Measurements from ENCODE around the gene PKP4.

PKP4 gene

GRCh38 chr2:158712791-158713522 is 256.2 kb downstream of the PKP4 start:
- TF ChIP-seq CTCF (conservative IDR thresholded peaks at IDR 0.05; ENCODE audit: low read depth, low read length), result no peak
- Histone ChIP-seq H3K4me2 (no peak overlapping the region), H3K27ac (no peak overlapping the region), H3K4me3 (IDR thresholded peaks at IDR 0.05; ENCODE audit: insufficient read depth, low read depth, low read length) (no peak overlapping the region), H3K27me3 (ENCODE audit: insufficient read depth, low read depth) (no peaks in the 10 kb centered on the region), H3K36me3 (ENCODE audit: insufficient read depth) (no peaks in the 10 kb centered on the region), H3K9ac (no peak overlapping the region), H3K4me1 (ENCODE audit: low read depth, poor library complexity, severe bottlenecking) (no peaks in the 10 kb centered on the region), H3K79me2 (ENCODE audit: insufficient read depth, low read depth) (no peaks in the 10 kb centered on the region), H4K20me1 (ENCODE audit: insufficient read depth) (no peaks in the 10 kb centered on the region), H2AFZ (ENCODE audit: low read depth) (no peak overlapping the region)

DNA sequence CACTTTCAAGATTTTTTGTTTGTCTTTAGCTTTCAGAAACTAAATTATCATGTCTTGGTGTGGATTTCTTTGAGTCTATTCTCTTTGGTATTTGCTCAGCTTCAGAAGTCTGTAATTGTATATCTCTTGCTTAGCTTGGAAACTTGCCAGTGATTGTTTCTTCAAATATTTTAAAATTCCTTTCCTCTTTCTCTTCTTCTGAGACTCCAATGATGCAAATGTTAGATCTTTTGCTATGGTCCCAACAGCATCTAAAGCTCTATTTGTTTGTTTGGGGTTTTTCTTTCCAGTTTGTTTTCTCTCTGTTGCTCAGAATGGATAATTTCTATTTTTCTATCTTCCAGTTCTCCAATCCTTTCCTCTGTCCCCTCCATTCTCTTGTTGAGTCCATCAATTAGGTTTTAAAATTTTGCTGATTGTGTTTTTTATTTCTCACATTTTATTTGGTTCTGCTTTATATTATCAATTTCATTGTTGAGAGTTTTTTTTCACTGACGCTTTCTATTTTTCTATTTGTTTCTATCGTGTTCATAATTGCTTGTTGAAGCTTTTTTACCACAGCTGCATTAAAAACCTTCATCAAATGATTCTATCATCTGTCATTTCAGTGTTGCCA is 256.9 kb downstream of the PKP4 start:
- no peaks in the 10 kb centered on the region for H3K4me1 ChIP-seq (ENCODE audit: low read depth, poor library complexity, severe bottlenecking)
- no peaks in the 10 kb centered on the region for H4K20me1 ChIP-seq (ENCODE audit: insufficient read depth)
- no peak for TF ChIP-seq CTCF (conservative IDR thresholded peaks at IDR 0.05; ENCODE audit: low read depth, low read length)
- no peaks in the 10 kb centered on the region for H3K27me3 ChIP-seq (ENCODE audit: insufficient read depth, low read depth)
- no peaks in the 10 kb centered on the region for H3K36me3 ChIP-seq (ENCODE audit: insufficient read depth)
- no peak overlapping the region for H3K4me2 ChIP-seq
- no peaks in the 10 kb centered on the region for H3K79me2 ChIP-seq (ENCODE audit: insufficient read depth, low read depth)
- no peak overlapping the region for H3K4me3 ChIP-seq (IDR thresholded peaks at IDR 0.05; ENCODE audit: insufficient read depth, low read depth, low read length)
- H3K27ac ChIP-seq, result no peak overlapping the region
- no peak overlapping the region for H3K9ac ChIP-seq
- H2AFZ ChIP-seq (ENCODE audit: low read depth), result no peak overlapping the region

- Histone ChIP-seq H3K27ac (no peak overlapping the region), H3K4me2 (no peak overlapping the region), H3K27me3 (ENCODE audit: insufficient read depth, low read depth) (no peaks in the 10 kb centered on the region), H4K20me1 (ENCODE audit: insufficient read depth) (no peaks in the 10 kb centered on the region), H2AFZ (ENCODE audit: low read depth) (no peak overlapping the region), H3K9ac (no peak overlapping the region), H3K4me1 (ENCODE audit: low read depth, poor library complexity, severe bottlenecking) (no peaks in the 10 kb centered on the region), H3K79me2 (ENCODE audit: insufficient read depth, low read depth) (no peaks in the 10 kb centered on the region), H3K36me3 (ENCODE audit: insufficient read depth) (no peaks in the 10 kb centered on the region), H3K4me3 (IDR thresholded peaks at IDR 0.05; ENCODE audit: insufficient read depth, low read depth, low read length) (no peak overlapping the region)
- TF ChIP-seq CTCF (conservative IDR thresholded peaks at IDR 0.05; ENCODE audit: low read depth, low read length), result no peak
Observed at GRCh38 chr2:158714420-158714819, 257.7 kb downstream of the PKP4 start.

DNA sequence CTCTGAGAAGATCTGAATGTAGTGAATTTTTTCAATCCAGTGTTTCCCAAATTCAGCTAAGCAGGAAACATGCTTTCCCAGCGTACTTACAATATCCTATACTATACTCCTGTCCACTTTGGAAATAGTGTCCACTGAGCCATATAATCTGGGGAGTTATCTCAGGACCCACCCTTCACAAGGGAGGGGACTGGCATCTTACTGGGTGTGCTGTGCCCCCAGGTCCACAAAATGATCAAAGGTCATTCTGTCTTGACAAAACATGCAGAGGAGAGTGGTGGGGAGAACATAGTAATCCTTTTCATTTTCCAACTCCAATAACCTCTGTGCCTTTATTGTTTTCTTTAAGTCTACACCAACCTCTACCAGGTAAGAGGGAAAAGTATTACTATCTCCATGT is 258.6 kb downstream of the PKP4 start:
- no peak overlapping the region for H2AFZ ChIP-seq (ENCODE audit: low read depth)
- H4K20me1 ChIP-seq (ENCODE audit: insufficient read depth), result no peaks in the 10 kb centered on the region
- no peak for TF ChIP-seq CTCF (conservative IDR thresholded peaks at IDR 0.05; ENCODE audit: low read depth, low read length)
- H3K4me2 ChIP-seq, result no peak overlapping the region
- no peaks in the 10 kb centered on the region for H3K4me1 ChIP-seq (ENCODE audit: low read depth, poor library complexity, severe bottlenecking)
- H3K36me3 ChIP-seq (ENCODE audit: insufficient read depth), result no peaks in the 10 kb centered on the region
- H3K4me3 ChIP-seq (IDR thresholded peaks at IDR 0.05; ENCODE audit: insufficient read depth, low read depth, low read length), result no peak overlapping the region
- no peaks in the 10 kb centered on the region for H3K79me2 ChIP-seq (ENCODE audit: insufficient read depth, low read depth)
- H3K27ac ChIP-seq, result no peak overlapping the region
- H3K27me3 ChIP-seq (ENCODE audit: insufficient read depth, low read depth), result no peaks in the 10 kb centered on the region
- no peak overlapping the region for H3K9ac ChIP-seq
